H1 (cell line): ENCODE data around the gene MYCBP2. TPM values are rescaled to one million over a fixed set of nuclear protein-coding genes. Genes with fewer than 3 reads are reported as not detected.

Source experiments
- CTCF ChIA-PET: fragments of 300-600 bp; sonication (Branson Sonifier 250); formaldehyde crosslinking; loops from one replicate; lab custom pipeline; 2021; ENCODE audit not compliant: partially characterized antibody; lab: Charles Lee
- POLR2A ChIA-PET: fragments of 300-600 bp; sonication (Branson Sonifier 250); formaldehyde crosslinking; loops from one replicate; lab custom pipeline; 2021; ENCODE audit warnings: inconsistent platforms; ENCODE audit not compliant: partially characterized antibody; lab: Charles Lee
- DNase-seq, 2 experiments: peaks; one replicate each; pipeline versions ENCODE4 v3.0.0 to v3.0.0-alpha.2; 2010 to 2022; ENCODE audit warnings: low spot score in 2 of 2, low read depth in 1 of 2, mixed read lengths in 1 of 2
- FAIRE-seq: peaks from 2 replicates; lab custom pipeline; 2011; peaks lifted over from hg19 to GRCh38; lab: Jason Lieb, UNC
- H2AFZ ChIP-seq: 2 replicates; pipeline ENCODE4 v1.8.1; 2012; ENCODE audit warnings: low read length, inconsistent platforms
- H2AK5ac ChIP-seq: 2 replicates; pipeline ENCODE4 v1.6.1; 2013; ENCODE audit warnings: low read depth, low read length
- H2BK120ac ChIP-seq: replicated peaks from 2 replicates; pipeline ENCODE3; 2013; ENCODE audit warnings: low read depth, low read length, inconsistent platforms
- H2BK12ac ChIP-seq: 2 replicates; pipeline ENCODE4 v1.6.1; 2013; ENCODE audit warnings: low read depth, low read length
- H2BK15ac ChIP-seq: 2 replicates; pipeline ENCODE4 v1.6.1; 2013; ENCODE audit warnings: low read length
- H2BK20ac ChIP-seq: 2 replicates; pipeline ENCODE4 v1.6.1; 2013; ENCODE audit warnings: low read length
- H2BK5ac ChIP-seq: 2 replicates; pipeline ENCODE4 v1.6.1; 2013; ENCODE audit warnings: low read depth, low read length
- H3K14ac ChIP-seq: 2 replicates; pipeline ENCODE4 v1.6.1; 2013; ENCODE audit warnings: inconsistent platforms; ENCODE audit not compliant: insufficient read length
- H3K18ac ChIP-seq: 2 replicates; pipeline ENCODE4 v1.6.1; 2013; ENCODE audit warnings: low read length; ENCODE audit errors: extremely low read depth
- H3K23ac ChIP-seq: 2 replicates; pipeline ENCODE4 v1.6.1; 2013; ENCODE audit warnings: inconsistent platforms; ENCODE audit not compliant: insufficient read length
- H3K23me2 ChIP-seq: 2 replicates; pipeline ENCODE4 v1.6.1; 2013; ENCODE audit warnings: low read depth, low read length
- H3K27ac ChIP-seq: 2 replicates; pipeline ENCODE4 v1.6.1; 2011; ENCODE audit warnings: low read depth, low read length, inconsistent platforms
- H3K27me3 ChIP-seq, 4 experiments: replicated peaks in 1 of 4; 1 replicate in 1 of 4; 2 replicates in 3 of 4; pipeline versions ENCODE4 v1.6.1 to v1.8.1; 2011 to 2013; ENCODE audit warnings: low read length in 3 of 4, mild to moderate bottlenecking in 3 of 4, inconsistent platforms in 2 of 4, mixed read lengths in 2 of 4, moderate library complexity in 1 of 4; ENCODE audit not compliant: control insufficient read depth in 3 of 4, insufficient read depth in 3 of 4; ENCODE audit errors: extremely low read depth in 1 of 4
- H3K36me3 ChIP-seq, 4 experiments: 2 replicates each; pipeline versions ENCODE4 v1.6.1 to v1.8.1; 2011 to 2013; ENCODE audit warnings: mild to moderate bottlenecking in 4 of 4, low read length in 3 of 4, moderate library complexity in 2 of 4, control low read depth in 1 of 4, inconsistent platforms in 1 of 4; ENCODE audit not compliant: insufficient read depth in 4 of 4, control insufficient read depth in 2 of 4
- H3K4ac ChIP-seq: replicated peaks from 2 replicates; pipeline ENCODE3; 2013; ENCODE audit warnings: low read length, low read depth, mixed read lengths, inconsistent platforms; ENCODE audit not compliant: insufficient read length
- H3K4me1 ChIP-seq, 4 experiments: replicated peaks in 1 of 4; 1 replicate in 1 of 4; 2 replicates in 3 of 4; pipeline versions ENCODE4 v1.6.1 to v1.8.1; 2011 to 2013; ENCODE audit warnings: low read length in 3 of 4, inconsistent platforms in 2 of 4, mixed read lengths in 1 of 4; ENCODE audit not compliant: insufficient read depth in 4 of 4, control insufficient read depth in 3 of 4
- H3K4me2 ChIP-seq, 2 experiments: 2 replicates each; pipeline versions ENCODE4 v1.6.1 to v1.8.1; 2011 to 2013; ENCODE audit warnings: low read depth in 2 of 2, low read length in 2 of 2, control low read depth in 1 of 2, inconsistent platforms in 1 of 2, mild to moderate bottlenecking in 1 of 2; ENCODE audit not compliant: insufficient read depth in 1 of 2
- H3K4me3 ChIP-seq, 4 experiments: fragments of 200-600, 300-600 bp in 1 of 4; sonication (generic), shearing (Covaris generic), sonication (Bioruptor Twin) in 1 of 4; 2 replicates each; pipeline versions ENCODE4 v1.5.1 to v1.8.1; 2011 to 2016; ENCODE audit warnings: low read length in 4 of 4, low read depth in 3 of 4, control low read depth in 2 of 4, inconsistent platforms in 2 of 4, mild to moderate bottlenecking in 2 of 4, mixed read lengths in 1 of 4, moderate library complexity in 1 of 4; ENCODE audit not compliant: insufficient read depth in 2 of 4; ENCODE audit errors: extremely low read depth in 1 of 4
- H3K56ac ChIP-seq: replicated peaks from 2 replicates; pipeline ENCODE3; 2013; ENCODE audit warnings: low read depth, mild to moderate bottlenecking, mixed read lengths, low read length, inconsistent platforms; ENCODE audit not compliant: insufficient read length
- H3K79me1 ChIP-seq: 2 replicates; pipeline ENCODE4 v1.6.1; 2013; ENCODE audit warnings: low read depth, low read length, control low read depth
- H3K79me2 ChIP-seq, 2 experiments: 2 replicates each; pipeline versions ENCODE4 v1.6.1 to v1.8.1; 2012 to 2013; ENCODE audit warnings: low read length in 2 of 2, mild to moderate bottlenecking in 2 of 2, inconsistent platforms in 1 of 2; ENCODE audit not compliant: insufficient read depth in 2 of 2, control insufficient read depth in 1 of 2
- H3K9ac ChIP-seq, 4 experiments: replicated peaks in 1 of 4; 1 replicate in 1 of 4; 2 replicates in 3 of 4; pipeline versions ENCODE4 v1.6.1 to v1.8.1; 2011 to 2013; ENCODE audit warnings: low read depth in 3 of 4, low read length in 3 of 4, control low read depth in 2 of 4, mild to moderate bottlenecking in 2 of 4, moderate library complexity in 2 of 4, inconsistent platforms in 1 of 4; ENCODE audit errors: extremely low read depth in 1 of 4
- H3K9me3 ChIP-seq, 2 experiments: 2 replicates each; pipeline versions ENCODE4 v1.6.1 to v1.8.1; 2012 to 2013; ENCODE audit warnings: mild to moderate bottlenecking in 2 of 2, moderate library complexity in 2 of 2, control low read depth in 1 of 2, inconsistent platforms in 1 of 2, low read depth in 1 of 2, low read length in 1 of 2, mixed read lengths in 1 of 2; ENCODE audit not compliant: insufficient read depth in 2 of 2
- H4K20me1 ChIP-seq, 2 experiments: replicated peaks in 1 of 2; 2 replicates each; pipeline versions ENCODE3 to v1.8.1; 2011 to 2013; ENCODE audit warnings: inconsistent platforms in 2 of 2, low read length in 2 of 2, mild to moderate bottlenecking in 1 of 2; ENCODE audit not compliant: insufficient read depth in 2 of 2, control insufficient read depth in 1 of 2
- H4K5ac ChIP-seq: 2 replicates; pipeline ENCODE4 v1.6.1; 2013; ENCODE audit warnings: low read length, low read depth, mixed read lengths, inconsistent platforms; ENCODE audit not compliant: insufficient read length
- H4K8ac ChIP-seq: 2 replicates; pipeline ENCODE4 v1.8.0; 2013; ENCODE audit warnings: mild to moderate bottlenecking, moderate library complexity, low read length, inconsistent platforms; ENCODE audit not compliant: insufficient read depth; ENCODE audit errors: extremely low read depth
- H4K91ac ChIP-seq: replicated peaks from 2 replicates; pipeline ENCODE3; 2013; ENCODE audit warnings: low read length, mixed read lengths, inconsistent platforms; ENCODE audit not compliant: insufficient read length
- BRCA1 ChIP-seq: IDR thresholded peaks from 2 replicates; pipeline ENCODE4 v1.6.1; 2012; ENCODE audit warnings: low read depth, low read length, improper control_type of control experiment
- CTBP2 ChIP-seq: IDR thresholded peaks from 2 replicates; pipeline ENCODE4 v1.7.0; 2011; ENCODE audit warnings: borderline replicate concordance, mild to moderate bottlenecking, moderate library complexity, mixed read lengths, low read length; ENCODE audit not compliant: insufficient read depth, insufficient read length
- EP300 ChIP-seq, 2 experiments: IDR thresholded peaks; 1 replicate in 1 of 2; 2 replicates in 1 of 2; pipeline ENCODE4 v1.6.1; 2011 to 2012; ENCODE audit warnings: low read depth in 2 of 2, low read length in 2 of 2, mild to moderate bottlenecking in 2 of 2, borderline replicate concordance in 1 of 2, inconsistent platforms in 1 of 2, moderate library complexity in 1 of 2
- NANOG ChIP-seq: IDR thresholded peaks from 2 replicates; pipeline ENCODE4 v1.6.1; 2011; ENCODE audit warnings: low read length, low read depth, mild to moderate bottlenecking, inconsistent platforms; ENCODE audit not compliant: insufficient read depth, poor library complexity, severe bottlenecking
- RXRA ChIP-seq: IDR thresholded peaks from 2 replicates; pipeline ENCODE4 v1.6.1; 2011; ENCODE audit warnings: low read depth, mild to moderate bottlenecking, low read length, moderate library complexity; ENCODE audit not compliant: insufficient read depth
- TBP ChIP-seq: IDR thresholded peaks from 2 replicates; pipeline ENCODE4 v1.6.1; 2011; ENCODE audit warnings: low read depth, low read length, improper control_type of control experiment
- WGBS, 2 experiments: shearing (Covaris generic) in 1 of 2; methylation state at CpG; one replicate each; pipeline versions ENCODE4 v1.1.6 to v1.1.7; 2013 to 2015; ENCODE audit warnings: low lambda C conversion rate in 2 of 2, mixed read lengths in 2 of 2, inconsistent platforms in 1 of 2, low coverage in 1 of 2, missing lambda C conversion rate in 1 of 2; ENCODE audit not compliant: insufficient replicate concordance in 2 of 2, insufficient coverage in 1 of 2, insufficient read length in 1 of 2; ENCODE audit errors: extremely low coverage in 1 of 2, missing lambda C conversion rate in 1 of 2; 5-methylcytosine and 5-hydroxymethylcytosine counted together
- polyA plus RNA-seq, 7 experiments: library from polyadenylated mRNA; depleted of rRNA in 3 of 7; stranded (reverse) in 5 of 7; unstranded in 2 of 7; fragments of >200 nt in 5 of 7; fragments of 200-250 nt in 2 of 7; gene quantifications; 1 replicate in 5 of 7; 2 replicates in 1 of 7; 4 replicates in 1 of 7; pipeline versions ENCODE4 v1.2.1 to v1.2.3, GENCODE V29; 2011 to 2013; ENCODE audit warnings: missing spikeins in 2 of 7, mixed read lengths in 2 of 7
- total RNA-seq: library from RNA; stranded (reverse); fragmentation: NEBNext Ultra II Directional; extraction: Animal tissue kit (Norgen Biotek cat#: 25700); gene quantifications from 2 replicates; pipeline ENCODE4 v1.2.1, GENCODE V29; 2021
- TF ChIP-seq, protein P1 (sequence below): IDR thresholded peaks from 2 replicates; pipeline ENCODE4 v1.6.1; 2011; ENCODE audit warnings: low read length, improper control_type of control experiment
- TF ChIP-seq, protein P2 (sequence below), 3 experiments: IDR thresholded peaks; 1 replicate in 2 of 3; 2 replicates in 1 of 3; pipeline versions ENCODE4 v1.5.1 to v1.6.1; 2011; ENCODE audit warnings: low read length in 3 of 3, mild to moderate bottlenecking in 3 of 3, inconsistent platforms in 2 of 3, low read depth in 1 of 3, moderate library complexity in 1 of 3; ENCODE audit not compliant: insufficient read depth in 1 of 3; ENCODE audit errors: control extremely low read depth in 1 of 3
- TF ChIP-seq, protein P3 (sequence below): IDR thresholded peaks from 2 replicates; pipeline ENCODE4 v1.6.1; 2012; ENCODE audit warnings: inconsistent platforms

Gene MYCBP2
- total and polyA plus RNA-seq, 2 of the 8 experiments (the other 6 are each of a cell fraction or from before 2014, with no cell fraction given): 19.0 to 52.1 TPM

- no peak overlapping the region for H4K8ac ChIP-seq
- no peak overlapping the region for H2BK12ac ChIP-seq
- no peak overlapping the region for H2AK5ac ChIP-seq
- H3K79me2 ChIP-seq: no peaks in the 10 kb centered on the region
- no peak overlapping the region for H4K91ac ChIP-seq
- no peaks in the 10 kb centered on the region; the same call in 1 of the 2 replicates for H3K23me2 ChIP-seq
- H2BK15ac ChIP-seq: no peak overlapping the region
- FAIRE-seq (no peak), DNase-seq (no peak)
- no peak overlapping the region for H3K9ac ChIP-seq
- no peak overlapping the region for H3K56ac ChIP-seq
- H3K27me3 ChIP-seq: no peaks in the 10 kb centered on the region
- H3K36me3 ChIP-seq: no peaks in the 10 kb centered on the region
- H3K9me3 ChIP-seq: no peaks in the 10 kb centered on the region
- WGBS, 2 experiments: 89% methylated on average over 1 of the region's 1 CpG; no CpG with 5 or more reads in 1 of the 2 experiments
- no peak overlapping the region for H4K5ac ChIP-seq
- H4K20me1 ChIP-seq: no peaks in the 10 kb centered on the region
- H2BK120ac ChIP-seq: no peak overlapping the region
- H3K79me1 ChIP-seq: no peaks in the 10 kb centered on the region
- no peak overlapping the region for H3K4me3 ChIP-seq
- no peak overlapping the region for H2BK20ac ChIP-seq
- no peak overlapping the region for H3K18ac ChIP-seq
- no peak overlapping the region for H2BK5ac ChIP-seq
- CTCF ChIA-PET: no interaction called here
- H3K4ac ChIP-seq: no peak overlapping the region
- H3K23ac ChIP-seq: no peak overlapping the region
- H3K4me1 ChIP-seq: no peaks in the 10 kb centered on the region
- no peak overlapping the region for H3K27ac ChIP-seq
- no peak overlapping the region for H2AFZ ChIP-seq
- H3K14ac ChIP-seq: no peak overlapping the region
- no peak overlapping the region for H3K4me2 ChIP-seq
- POLR2A ChIA-PET: no interaction called here
- TF ChIP-seq CTBP2 (no peak), RXRA (no peak), BRCA1 (no peak), TBP (no peak), NANOG (no peak), EP300 (IDR thresholded peaks at IDR 0.05; ENCODE audit: borderline replicate concordance in 1 of 2, low read depth in 2 of 2, low read length in 2 of 2) (no peak)
- TF ChIP-seq, protein P1, sequence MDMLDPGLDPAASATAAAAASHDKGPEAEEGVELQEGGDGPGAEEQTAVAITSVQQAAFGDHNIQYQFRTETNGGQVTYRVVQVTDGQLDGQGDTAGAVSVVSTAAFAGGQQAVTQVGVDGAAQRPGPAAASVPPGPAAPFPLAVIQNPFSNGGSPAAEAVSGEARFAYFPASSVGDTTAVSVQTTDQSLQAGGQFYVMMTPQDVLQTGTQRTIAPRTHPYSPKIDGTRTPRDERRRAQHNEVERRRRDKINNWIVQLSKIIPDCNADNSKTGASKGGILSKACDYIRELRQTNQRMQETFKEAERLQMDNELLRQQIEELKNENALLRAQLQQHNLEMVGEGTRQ: no peak
- TF ChIP-seq, protein P2, sequence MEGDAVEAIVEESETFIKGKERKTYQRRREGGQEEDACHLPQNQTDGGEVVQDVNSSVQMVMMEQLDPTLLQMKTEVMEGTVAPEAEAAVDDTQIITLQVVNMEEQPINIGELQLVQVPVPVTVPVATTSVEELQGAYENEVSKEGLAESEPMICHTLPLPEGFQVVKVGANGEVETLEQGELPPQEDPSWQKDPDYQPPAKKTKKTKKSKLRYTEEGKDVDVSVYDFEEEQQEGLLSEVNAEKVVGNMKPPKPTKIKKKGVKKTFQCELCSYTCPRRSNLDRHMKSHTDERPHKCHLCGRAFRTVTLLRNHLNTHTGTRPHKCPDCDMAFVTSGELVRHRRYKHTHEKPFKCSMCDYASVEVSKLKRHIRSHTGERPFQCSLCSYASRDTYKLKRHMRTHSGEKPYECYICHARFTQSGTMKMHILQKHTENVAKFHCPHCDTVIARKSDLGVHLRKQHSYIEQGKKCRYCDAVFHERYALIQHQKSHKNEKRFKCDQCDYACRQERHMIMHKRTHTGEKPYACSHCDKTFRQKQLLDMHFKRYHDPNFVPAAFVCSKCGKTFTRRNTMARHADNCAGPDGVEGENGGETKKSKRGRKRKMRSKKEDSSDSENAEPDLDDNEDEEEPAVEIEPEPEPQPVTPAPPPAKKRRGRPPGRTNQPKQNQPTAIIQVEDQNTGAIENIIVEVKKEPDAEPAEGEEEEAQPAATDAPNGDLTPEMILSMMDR (IDR thresholded peaks at IDR 0.05; ENCODE audit: control extremely low read depth in 1 of 3, insufficient read depth in 1 of 3, low read depth in 1 of 3, low read length in 3 of 3): no peak
- TF ChIP-seq, protein P3, sequence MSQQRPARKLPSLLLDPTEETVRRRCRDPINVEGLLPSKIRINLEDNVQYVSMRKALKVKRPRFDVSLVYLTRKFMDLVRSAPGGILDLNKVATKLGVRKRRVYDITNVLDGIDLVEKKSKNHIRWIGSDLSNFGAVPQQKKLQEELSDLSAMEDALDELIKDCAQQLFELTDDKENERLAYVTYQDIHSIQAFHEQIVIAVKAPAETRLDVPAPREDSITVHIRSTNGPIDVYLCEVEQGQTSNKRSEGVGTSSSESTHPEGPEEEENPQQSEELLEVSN: no peak
Measured at GRCh38 chr13:77349365-77349764, 22.5 kb upstream of the MYCBP2 start.
